SK-N-MC (cell line): ENCODE data around the gene PSEN1.

Experiments used
- DNase-seq: peaks from one replicate; pipeline ENCODE4 v3.0.0-alpha.2; 2011; ENCODE audit warnings: low read depth, low spot score
- H3K27ac ChIP-seq: fragments of 200-600 bp; sonication (generic); 2 replicates; pipeline ENCODE4 v1.5.1; 2016; ENCODE audit warnings: mixed run types
- H3K36me3 ChIP-seq: fragments of 200-600 bp; sonication (generic); 2 replicates; pipeline ENCODE4 v1.6.1; 2017; ENCODE audit warnings: antibody characterized with exemption, low read length, mixed read lengths; ENCODE audit not compliant: insufficient read depth
- H3K4me3 ChIP-seq: fragments of 200-600 bp; sonication (generic); 2 replicates; pipeline ENCODE4 v1.5.1; 2016
- H3K9ac ChIP-seq: fragments of 200-600 bp; sonication (generic); 2 replicates; pipeline ENCODE4 v1.8.0; 2017; ENCODE audit warnings: mixed run types, mixed read lengths; ENCODE audit not compliant: insufficient read length
- H3K9me3 ChIP-seq: fragments of 200-600 bp; sonication (generic); 2 replicates; pipeline ENCODE4 v1.6.1; 2017; ENCODE audit warnings: low read depth, mild to moderate bottlenecking, antibody characterized with exemption, low read length, moderate library complexity, mixed read lengths
- EZH2 ChIP-seq: fragments of 200-600 bp; sonication (generic); IDR thresholded peaks from one replicate; pipeline ENCODE4 v1.6.1; 2017; ENCODE audit warnings: antibody characterized with exemption
- FOXP2 ChIP-seq: optimal IDR thresholded peaks from 2 replicates; pipeline ENCODE3; 2011; ENCODE audit warnings: mild to moderate bottlenecking, moderate library complexity; ENCODE audit not compliant: insufficient read depth; ENCODE audit errors: extremely low read length, control extremely low read depth
- POLR2AphosphoS5 ChIP-seq: IDR thresholded peaks from 2 replicates; pipeline ENCODE4 v1.6.1; 2012; ENCODE audit warnings: mild to moderate bottlenecking, low read depth, low read length, borderline replicate concordance

PSEN1 gene

GRCh38 chr14:73249564-73250316, 113.4 kb downstream of the PSEN1 start:
- H3K36me3 ChIP-seq, result no peaks in the 10 kb centered on the region
- TF ChIP-seq FOXP2 (no peak), POLR2AphosphoS5 (no peak), EZH2 (no peak)
- no peak overlapping the region for H3K27ac ChIP-seq
- H3K9me3 ChIP-seq, result no peaks in the 10 kb centered on the region
- no peak overlapping the region for H3K4me3 ChIP-seq
- no peak overlapping the region for H3K9ac ChIP-seq
- DNase-seq, result no peak

- no peak overlapping the region for H3K4me3 ChIP-seq
- TF ChIP-seq FOXP2, result no peak
- TF ChIP-seq EZH2, result no peak
- no peak for TF ChIP-seq POLR2AphosphoS5
- H3K36me3 ChIP-seq, result no peaks in the 10 kb centered on the region
- H3K9ac ChIP-seq, result no peak overlapping the region
- no peaks in the 10 kb centered on the region for H3K9me3 ChIP-seq
- no peak for DNase-seq
- H3K27ac ChIP-seq, result no peak overlapping the region
These were observed 114.0 kb downstream of the PSEN1 start for GRCh38 chr14:73250317-73250713.

GRCh38 chr14:73250781-73251500, 114.6 kb downstream of the PSEN1 start:
- Histone ChIP-seq H3K9me3 (no peaks in the 10 kb centered on the region), H3K27ac (no peak overlapping the region), H3K9ac (no peak overlapping the region), H3K36me3 (no peaks in the 10 kb centered on the region), H3K4me3 (no peak overlapping the region)
- TF ChIP-seq POLR2AphosphoS5, result no peak
- TF ChIP-seq EZH2, result no peak
- TF ChIP-seq FOXP2, result no peak
- DNase-seq, result no peak

GRCh38 chr14:73251516-73252215, 115.4 kb downstream of the PSEN1 start:
- TF ChIP-seq FOXP2 (no peak), POLR2AphosphoS5 (no peak), EZH2 (no peak)

GRCh38 chr14:73252491-73253322, 116.4 kb downstream of the PSEN1 start:
- H3K27ac ChIP-seq, result no peak overlapping the region
- no peak for TF ChIP-seq FOXP2
- no peak for TF ChIP-seq POLR2AphosphoS5
- no peak for TF ChIP-seq EZH2
- no peak overlapping the region for H3K9ac ChIP-seq
- H3K9me3 ChIP-seq, result no peaks in the 10 kb centered on the region
- H3K36me3 ChIP-seq, result no peaks in the 10 kb centered on the region
- no peak for DNase-seq
- H3K4me3 ChIP-seq, result no peak overlapping the region

More at GRCh38 chr14:73251516-73252215, 115.4 kb downstream of the PSEN1 start:
- Histone ChIP-seq H3K36me3 (no peaks in the 10 kb centered on the region), H3K9ac (no peak overlapping the region), H3K27ac (no peak overlapping the region), H3K9me3 (no peaks in the 10 kb centered on the region), H3K4me3 (no peak overlapping the region)
- DNase-seq, result no peak

GRCh38 chr14:73253323-73253610, 117.0 kb downstream of the PSEN1 start:
- Histone ChIP-seq H3K27ac (no peak overlapping the region), H3K9me3 (no peaks in the 10 kb centered on the region), H3K36me3 (no peaks in the 10 kb centered on the region), H3K9ac (no peak overlapping the region), H3K4me3 (no peak overlapping the region)
- TF ChIP-seq EZH2 (no peak), POLR2AphosphoS5 (no peak), FOXP2 (no peak)
- DNase-seq, result no peak

GRCh38 chr14:73253721-73254120, 117.4 kb downstream of the PSEN1 start:
- DNase-seq, result no peak
- no peak for TF ChIP-seq FOXP2
- no peak for TF ChIP-seq POLR2AphosphoS5
- no peak for TF ChIP-seq EZH2
- Histone ChIP-seq H3K36me3 (no peaks in the 10 kb centered on the region), H3K4me3 (no peak overlapping the region), H3K9ac (no peak overlapping the region), H3K9me3 (no peaks in the 10 kb centered on the region), H3K27ac (no peak overlapping the region)

- Histone ChIP-seq H3K9me3 (no peaks in the 10 kb centered on the region), H3K36me3 (no peaks in the 10 kb centered on the region), H3K4me3 (no peak overlapping the region), H3K9ac (no peak overlapping the region), H3K27ac (no peak overlapping the region)
- no peak for TF ChIP-seq POLR2AphosphoS5
- TF ChIP-seq EZH2, result no peak
- TF ChIP-seq FOXP2, result no peak
- DNase-seq, result no peak
These were observed 118.1 kb downstream of the PSEN1 start for GRCh38 chr14:73254247-73255004.
